ENCODE measurements around the gene SFXN4. TPM values are rescaled to one million over a fixed set of nuclear protein-coding genes. Genes with fewer than 3 reads are reported as not detected.
"Not testable (repeated sequence)": the region's sequence is repeated elsewhere in the genome, so short reads cannot be mapped to it uniquely, and the experiment has no call there.

SFXN4 gene
- total RNA-seq, 1 donor from 2014 or later: 52.7 TPM

- TF ChIP-seq CTCF (IDR thresholded peaks at IDR 0.05; ENCODE audit: borderline replicate concordance): no peak
- intact Hi-C loops (cut with micrococcal nuclease): no loop called here
- peaks cover 21% of the 10 kb centered on the region for H3K4me1 ChIP-seq
- DNase-seq: no peak
- H3K4me3 ChIP-seq: no peak overlapping the region
- no peak overlapping the region for H3K27ac ChIP-seq (replicated peaks)
- no peaks in the 10 kb centered on the region for H3K27me3 ChIP-seq (ENCODE audit: low read depth)
- peaks cover 91% of the 10 kb centered on the region for H3K36me3 ChIP-seq
- H3K9me3 ChIP-seq (replicated peaks): no peaks in the 10 kb centered on the region
Observed at GRCh38 chr10:119149157-119149556, 16.4 kb downstream of the SFXN4 start.

GRCh38 chr10:119143657-119144056, 21.9 kb downstream of the SFXN4 start:
- intact Hi-C loops (cut with micrococcal nuclease): no loop called here
- H3K9me3 ChIP-seq (replicated peaks): no peaks in the 10 kb centered on the region
- TF ChIP-seq CTCF (IDR thresholded peaks at IDR 0.05; ENCODE audit: borderline replicate concordance): no peak
- H3K4me1 ChIP-seq: peaks cover 15% of the 10 kb centered on the region
- no peak overlapping the region for H3K4me3 ChIP-seq
- peaks cover 58% of the 10 kb centered on the region for H3K36me3 ChIP-seq
- H3K27me3 ChIP-seq (ENCODE audit: low read depth): no peaks in the 10 kb centered on the region
- DNase-seq: no peak
- H3K27ac ChIP-seq (replicated peaks): no peak overlapping the region

- DNase-seq: no peak
- intact Hi-C loops (cut with micrococcal nuclease): no loop called here
Observed at GRCh38 chr10:119140603-119141245, 24.8 kb downstream of the SFXN4 start.

GRCh38 chr10:119139464-119140067, 25.9 kb downstream of the SFXN4 start:
- intact Hi-C loops (cut with micrococcal nuclease): no loop called here
- Histone ChIP-seq H3K27me3 (ENCODE audit: low read depth) (no peaks in the 10 kb centered on the region), H3K4me1 (peaks cover 7% of the 10 kb centered on the region), H3K27ac (replicated peaks) (no peak overlapping the region), H3K4me3 (no peak overlapping the region), H3K9me3 (replicated peaks) (no peaks in the 10 kb centered on the region), H3K36me3 (peaks cover 25% of the 10 kb centered on the region)
- DNase-seq: peak; percentile 35
- TF ChIP-seq CTCF (IDR thresholded peaks at IDR 0.05; ENCODE audit: borderline replicate concordance): peak; percentile 48

More at GRCh38 chr10:119140603-119141245, 24.8 kb downstream of the SFXN4 start:
- no peaks in the 10 kb centered on the region for H3K9me3 ChIP-seq (replicated peaks)
- TF ChIP-seq CTCF (IDR thresholded peaks at IDR 0.05; ENCODE audit: borderline replicate concordance): no peak
- H3K4me3 ChIP-seq: no peak overlapping the region
- H3K27ac ChIP-seq (replicated peaks): no peak overlapping the region
- no peaks in the 10 kb centered on the region for H3K27me3 ChIP-seq (ENCODE audit: low read depth)
- peaks cover 30% of the 10 kb centered on the region for H3K36me3 ChIP-seq
- H3K4me1 ChIP-seq: peaks cover 17% of the 10 kb centered on the region

- Histone ChIP-seq H3K9me3 (replicated peaks) (no peaks in the 10 kb centered on the region), H3K27ac (replicated peaks) (no peak overlapping the region), H3K27me3 (ENCODE audit: low read depth) (no peaks in the 10 kb centered on the region), H3K4me1 (peaks cover 6% of the 10 kb centered on the region), H3K36me3 (peaks cover 31% of the 10 kb centered on the region), H3K4me3 (no peak overlapping the region)
- no peak for DNase-seq
- no peak for TF ChIP-seq CTCF (IDR thresholded peaks at IDR 0.05; ENCODE audit: borderline replicate concordance)
- intact Hi-C loops (cut with micrococcal nuclease): no loop called here
Observed at GRCh38 chr10:119138346-119139306, 26.9 kb downstream of the SFXN4 start.

GRCh38 chr10:119137878-119138277, 27.6 kb downstream of the SFXN4 start:
- H3K27me3 ChIP-seq (ENCODE audit: low read depth); H3K27ac ChIP-seq (replicated peaks); intact Hi-C loops (cut with micrococcal nuclease); H3K4me3 ChIP-seq; DNase-seq; H3K4me1 ChIP-seq; H3K9me3 ChIP-seq (replicated peaks): not testable (repeated sequence)
- peaks cover 35% of the 10 kb centered on the region for H3K36me3 ChIP-seq
